ENCODE results near the gene BMP10. TPM values are rescaled to one million over a fixed set of nuclear protein-coding genes. Genes with fewer than 3 reads are reported as not detected.

Gene BMP10
- total RNA-seq, 1 donor = not detected

- DNase-seq (ENCODE audit: low read depth) = peak; percentile 9
- no peak overlapping the region for H3K4me3 ChIP-seq (ENCODE audit: low read depth, low read length)
- no peak for TF ChIP-seq CTCF (IDR thresholded peaks at IDR 0.05; ENCODE audit: insufficient read depth, low read length)
Observed at GRCh38 chr2:68880213-68880612, 9.0 kb upstream of the BMP10 start.

GRCh38 chr2:68879296-68879695 is 8.1 kb upstream of the BMP10 start:
- no peak for TF ChIP-seq CTCF (IDR thresholded peaks at IDR 0.05; ENCODE audit: insufficient read depth, low read length)
- H3K4me3 ChIP-seq (ENCODE audit: low read depth, low read length) = no peak overlapping the region
- peak; percentile 73 for DNase-seq (ENCODE audit: low read depth)

- DNase-seq (ENCODE audit: low read depth) = peak; percentile 52
- no peak overlapping the region for H3K4me3 ChIP-seq (ENCODE audit: low read depth, low read length)
- no peak for TF ChIP-seq CTCF (IDR thresholded peaks at IDR 0.05; ENCODE audit: insufficient read depth, low read length)
Observed at GRCh38 chr2:68878753-68879152, 7.6 kb upstream of the BMP10 start.

DNA sequence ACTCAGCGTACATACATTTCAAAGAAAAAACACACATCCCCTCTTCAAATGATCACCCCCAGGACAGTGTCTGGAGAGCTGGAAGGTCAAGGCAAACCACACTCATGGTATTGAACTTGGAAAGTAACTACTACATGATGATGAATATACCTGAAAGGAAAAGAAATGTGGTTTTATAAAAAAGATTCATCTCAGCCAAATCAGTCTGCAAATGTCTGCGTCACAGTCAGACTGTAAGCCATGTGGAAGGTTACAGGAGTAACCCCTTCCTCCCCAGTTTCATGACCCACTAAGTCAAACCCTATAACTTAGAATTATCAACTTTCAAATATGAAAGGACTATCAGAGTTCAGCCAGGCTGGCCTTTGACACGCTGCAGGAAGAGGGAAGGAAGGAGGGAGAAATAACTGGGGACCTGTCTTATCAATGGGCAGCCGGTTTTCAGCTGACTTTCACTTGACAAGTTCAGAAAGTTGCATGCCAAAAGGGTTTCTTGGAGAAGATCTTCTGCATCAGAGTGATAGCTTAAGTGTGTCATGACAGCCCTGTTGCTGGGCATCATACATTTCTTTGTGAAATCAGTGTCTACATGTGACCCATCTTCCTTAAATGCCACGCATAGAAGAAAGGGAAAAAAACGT is 7.0 kb upstream of the BMP10 start:
- TF ChIP-seq CTCF (IDR thresholded peaks at IDR 0.05; ENCODE audit: insufficient read depth, low read length) = no peak
- no peak overlapping the region for H3K4me3 ChIP-seq (ENCODE audit: low read depth, low read length)
- DNase-seq (ENCODE audit: low read depth) = peak; percentile 13

DNA sequence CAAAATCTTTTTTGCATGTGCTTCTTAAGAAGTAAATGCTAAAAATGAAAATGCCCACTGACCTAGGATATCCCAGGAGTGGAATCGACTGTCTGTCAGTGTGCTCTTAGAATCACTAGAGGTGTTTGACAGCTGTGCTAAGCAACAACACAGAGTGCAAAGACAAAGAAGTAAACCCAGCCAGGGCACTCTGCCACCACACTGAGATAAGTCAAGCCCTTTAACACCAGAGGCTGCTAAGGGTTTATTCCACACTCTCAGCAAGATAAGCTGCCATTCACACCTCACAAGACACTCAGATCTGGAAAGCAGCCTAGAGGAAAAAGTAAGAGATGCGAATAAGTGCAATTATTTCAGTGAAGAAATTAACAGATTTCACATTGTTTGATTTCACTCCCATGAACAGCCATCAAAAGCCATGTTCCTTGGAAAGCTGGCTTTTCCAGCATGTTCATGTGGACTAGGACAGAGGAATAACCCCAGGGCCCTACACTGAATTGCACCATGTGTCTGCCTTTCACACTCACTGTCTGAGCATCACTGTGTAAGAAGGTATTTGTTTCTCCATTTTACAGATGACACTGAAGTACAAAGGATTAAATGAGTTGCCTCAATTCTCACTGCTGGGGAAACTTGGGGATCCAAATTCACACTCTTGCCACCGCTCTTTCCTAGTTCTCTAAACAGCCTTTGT is 6.0 kb upstream of the BMP10 start:
- no peak for DNase-seq (ENCODE audit: low read depth)
- no peak for TF ChIP-seq CTCF (IDR thresholded peaks at IDR 0.05; ENCODE audit: insufficient read depth, low read length)

GRCh38 chr2:68870215-68870614 is 982 bp downstream of the BMP10 start:
- TF ChIP-seq CTCF (IDR thresholded peaks at IDR 0.05; ENCODE audit: insufficient read depth, low read length) = no peak
- DNase-seq (ENCODE audit: low read depth) = no peak
- no peak overlapping the region for H3K4me3 ChIP-seq (ENCODE audit: low read depth, low read length)

More for the DNA sequence above, 6.0 kb upstream of the BMP10 start:
- H3K4me3 ChIP-seq (ENCODE audit: low read depth, low read length) = no peak overlapping the region

Measured in fibroblast of the aortic adventitia (primary cell).